Activated naive CD8-positive, alpha-beta T cell treated with anti-CD3 and anti-CD28 coated beads, Interleukin-2, amount 10 ng/mL, durations not matched to agents 7 days and 5 days (primary cell): ENCODE measurements around the gene CACNA1C. TPM values are rescaled to one million over a fixed set of nuclear protein-coding genes. Genes with fewer than 3 reads are reported as not detected.
"Not testable (repeated sequence)": the region's sequence is repeated elsewhere in the genome, so short reads cannot be mapped to it uniquely, and the experiment has no call there.

Experiments
- ATAC-seq: fragments of 150-1000 bp; cut with Tn5 transposase; one replicate; pipeline ENCODE4 v1.10.0; 2021; ENCODE audit warnings: low read depth, moderate library complexity
- POLR2A ChIA-PET: fragments of 350-600 bp; sonication (Branson Sonifier 250); formaldehyde crosslinking; loops from one replicate; lab custom pipeline; 2021; ENCODE audit warnings: antibody characterized with exemption; lab: Charles Lee
- DNase-seq: peaks from one replicate; pipeline ENCODE4 v3.0.0; 2021
- H3K27ac Mint-ChIP-seq: one replicate; pipeline ENCODE4 v1.8.0; 2022; ENCODE audit warnings: mild to moderate bottlenecking, mixed read lengths
- H3K27me3 Mint-ChIP-seq: one replicate; pipeline ENCODE4 v1.8.0; 2022; ENCODE audit warnings: mild to moderate bottlenecking, moderate library complexity, mixed read lengths
- H3K36me3 Mint-ChIP-seq: one replicate; pipeline ENCODE4 v1.8.0; 2021; ENCODE audit warnings: mild to moderate bottlenecking, mixed read lengths
- H3K4me1 Mint-ChIP-seq: one replicate; pipeline ENCODE4 v1.8.0; 2021; ENCODE audit warnings: mixed read lengths
- H3K4me3 Mint-ChIP-seq: one replicate; pipeline ENCODE4 v1.8.0; 2022; ENCODE audit warnings: mild to moderate bottlenecking, moderate library complexity, mixed read lengths
- H3K9me3 Mint-ChIP-seq: one replicate; pipeline ENCODE4 v1.8.0; 2021; ENCODE audit warnings: mixed read lengths
- total RNA-seq, 2 experiments: library from RNA; stranded (reverse); gene quantifications; one replicate each; pipeline ENCODE4 v1.2.3, GENCODE V29; 2021

Gene CACNA1C
- total RNA-seq, 2 experiments from 2014 or later = 0.11 to 0.14 TPM

GRCh38 chr12:2115101-2115845 is 62.5 kb downstream of the CACNA1C start:
- Mint-ChIP-seq H3K9me3 (no peaks in the 10 kb centered on the region), H3K27me3 (no peaks in the 10 kb centered on the region), H3K4me3 (no peak overlapping the region), H3K27ac (no peak overlapping the region), H3K36me3 (no peaks in the 10 kb centered on the region), H3K4me1 (no peaks in the 10 kb centered on the region)
- POLR2A ChIA-PET = no interaction called here
- ATAC-seq (no peak), DNase-seq (no peak)

GRCh38 chr12:2117541-2117940 is 64.8 kb downstream of the CACNA1C start:
- H3K27me3 Mint-ChIP-seq = no peaks in the 10 kb centered on the region
- H3K36me3 Mint-ChIP-seq = no peaks in the 10 kb centered on the region
- ATAC-seq (no peak), DNase-seq (no peak)
- no peaks in the 10 kb centered on the region for H3K4me1 Mint-ChIP-seq
- no peaks in the 10 kb centered on the region for H3K9me3 Mint-ChIP-seq
- H3K27ac Mint-ChIP-seq = no peak overlapping the region
- no peak overlapping the region for H3K4me3 Mint-ChIP-seq
- POLR2A ChIA-PET = no interaction called here

- no peaks in the 10 kb centered on the region for H3K9me3 Mint-ChIP-seq
- H3K4me3 Mint-ChIP-seq = no peak overlapping the region
- no peak overlapping the region for H3K27ac Mint-ChIP-seq
- no peaks in the 10 kb centered on the region for H3K27me3 Mint-ChIP-seq
- DNase-seq (no peak), ATAC-seq (no peak)
- POLR2A ChIA-PET = no interaction called here
- H3K36me3 Mint-ChIP-seq = no peaks in the 10 kb centered on the region
- H3K4me1 Mint-ChIP-seq = no peaks in the 10 kb centered on the region
Measured at GRCh38 chr12:2118061-2118460, 65.3 kb downstream of the CACNA1C start.

GRCh38 chr12:2118481-2119255 is 65.9 kb downstream of the CACNA1C start:
- Mint-ChIP-seq H3K4me1 (no peaks in the 10 kb centered on the region), H3K36me3 (no peaks in the 10 kb centered on the region), H3K27ac (no peak overlapping the region), H3K9me3 (no peaks in the 10 kb centered on the region), H3K27me3 (no peaks in the 10 kb centered on the region), H3K4me3 (no peak overlapping the region)
- POLR2A ChIA-PET = no interaction called here
- DNase-seq (no peak), ATAC-seq (no peak)

- H3K9me3 Mint-ChIP-seq = no peaks in the 10 kb centered on the region
- no peak overlapping the region for H3K4me3 Mint-ChIP-seq
- POLR2A ChIA-PET = no interaction called here
- H3K36me3 Mint-ChIP-seq = no peaks in the 10 kb centered on the region
- H3K27ac Mint-ChIP-seq = no peak overlapping the region
- no peaks in the 10 kb centered on the region for H3K4me1 Mint-ChIP-seq
- no peaks in the 10 kb centered on the region for H3K27me3 Mint-ChIP-seq
- no peak for ATAC-seq
- DNase-seq = no peak
Measured at GRCh38 chr12:2119266-2119665, 66.5 kb downstream of the CACNA1C start.

- no peak for DNase-seq
- Mint-ChIP-seq H3K27me3 (peaks cover 2% of the 10 kb centered on the region), H3K9me3 (no peaks in the 10 kb centered on the region), H3K4me3 (no peak overlapping the region), H3K27ac (no peak overlapping the region), H3K4me1 (no peaks in the 10 kb centered on the region), H3K36me3 (no peaks in the 10 kb centered on the region)
- no peak for ATAC-seq
- POLR2A ChIA-PET = no interaction called here
Measured at GRCh38 chr12:2120982-2121758, 68.4 kb downstream of the CACNA1C start.

- no peak overlapping the region for H3K27ac Mint-ChIP-seq
- peaks cover 4% of the 10 kb centered on the region for H3K27me3 Mint-ChIP-seq
- POLR2A ChIA-PET = no interaction called here
- DNase-seq = no peak
- no peak overlapping the region for H3K4me3 Mint-ChIP-seq
- H3K4me1 Mint-ChIP-seq = no peaks in the 10 kb centered on the region
- H3K36me3 Mint-ChIP-seq = no peaks in the 10 kb centered on the region
- no peak for ATAC-seq
- no peaks in the 10 kb centered on the region for H3K9me3 Mint-ChIP-seq
Measured at GRCh38 chr12:2124466-2125023, 71.8 kb downstream of the CACNA1C start.

- Mint-ChIP-seq H3K4me1 (no peaks in the 10 kb centered on the region), H3K27ac (no peak overlapping the region), H3K4me3 (no peak overlapping the region), H3K9me3 (no peaks in the 10 kb centered on the region), H3K27me3 (peaks cover 4% of the 10 kb centered on the region), H3K36me3 (no peaks in the 10 kb centered on the region)
- DNase-seq (no peak), ATAC-seq (no peak)
- POLR2A ChIA-PET = interaction anchor here (0.6 kb wide), 1 partner anchor 104 kb away, joined by 5 read pairs; no protein-coding TSS in a partner anchor
Measured at GRCh38 chr12:2125651-2126522, 73.1 kb downstream of the CACNA1C start.

GRCh38 chr12:2126676-2127406 is 74.1 kb downstream of the CACNA1C start:
- peaks cover 4% of the 10 kb centered on the region for H3K27me3 Mint-ChIP-seq
- no peak overlapping the region for H3K27ac Mint-ChIP-seq
- no peak overlapping the region for H3K4me3 Mint-ChIP-seq
- no peaks in the 10 kb centered on the region for H3K9me3 Mint-ChIP-seq
- no peaks in the 10 kb centered on the region for H3K36me3 Mint-ChIP-seq
- DNase-seq (no peak), ATAC-seq (no peak)
- no peaks in the 10 kb centered on the region for H3K4me1 Mint-ChIP-seq
- POLR2A ChIA-PET = interaction anchor here (0.6 kb wide), 1 partner anchor 105 kb away, joined by 5 read pairs; no protein-coding TSS in a partner anchor

GRCh38 chr12:2129076-2129475 is 76.3 kb downstream of the CACNA1C start:
- Mint-ChIP-seq H3K27ac (no peak overlapping the region), H3K4me1 (no peaks in the 10 kb centered on the region), H3K9me3 (no peaks in the 10 kb centered on the region), H3K36me3 (no peaks in the 10 kb centered on the region), H3K27me3 (peaks cover 4% of the 10 kb centered on the region), H3K4me3 (no peak overlapping the region)
- no peak for DNase-seq
- POLR2A ChIA-PET = no interaction called here
- ATAC-seq = no peak

- H3K9me3 Mint-ChIP-seq, H3K4me3 Mint-ChIP-seq, DNase-seq, ATAC-seq, H3K27me3 Mint-ChIP-seq, H3K4me1 Mint-ChIP-seq, H3K27ac Mint-ChIP-seq, POLR2A ChIA-PET, H3K36me3 Mint-ChIP-seq: not testable (repeated sequence)
Measured at GRCh38 chr12:2135661-2136418, 83.1 kb downstream of the CACNA1C start.
